Loucy (cell line): ENCODE data around the gene SUMO1.

Source experiments
- H2AFZ ChIP-seq: fragments of 200-600 bp; sonication (generic); 2 replicates; pipeline ENCODE4 v1.6.0; 2016; ENCODE audit warnings: antibody characterized with exemption, mild to moderate bottlenecking, low read length, moderate library complexity
- H3F3A ChIP-seq: fragments of 200-600 bp; 2 replicates; pipeline ENCODE4 v1.6.0; 2016; ENCODE audit warnings: antibody characterized with exemption, low read depth, mild to moderate bottlenecking
- H3K27me3 ChIP-seq: fragments of 200-600 bp; sonication (generic); 2 replicates; pipeline ENCODE4 v1.6.1; 2014; ENCODE audit warnings: low read length, mild to moderate bottlenecking; ENCODE audit not compliant: insufficient read depth, poor library complexity, severe bottlenecking
- H3K36me3 ChIP-seq: fragments of 200-600 bp; sonication (generic); 2 replicates; pipeline ENCODE4 v1.6.1; 2016; ENCODE audit warnings: low read length; ENCODE audit not compliant: insufficient read depth
- H3K4me1 ChIP-seq: fragments of 200-600 bp; sonication (generic); 2 replicates; pipeline ENCODE4 v1.5.1; 2014; ENCODE audit warnings: low read length, mild to moderate bottlenecking; ENCODE audit not compliant: insufficient read depth, poor library complexity, severe bottlenecking
- H3K4me2 ChIP-seq: fragments of 200-600 bp; sonication (generic); 2 replicates; pipeline ENCODE4 v1.6.0; 2014; ENCODE audit warnings: antibody characterized with exemption, low read length, low read depth, mild to moderate bottlenecking; ENCODE audit not compliant: poor library complexity, severe bottlenecking
- H3K4me3 ChIP-seq: fragments of 200-600 bp; sonication (generic); 2 replicates; pipeline ENCODE4 v1.5.1; 2014; ENCODE audit warnings: low read length, mild to moderate bottlenecking, mixed read lengths; ENCODE audit not compliant: poor library complexity, severe bottlenecking
- H3K79me2 ChIP-seq: fragments of 200-600 bp; sonication (generic); 2 replicates; pipeline ENCODE4 v1.6.1; 2014; ENCODE audit warnings: low read length; ENCODE audit not compliant: insufficient read depth
- H3K9ac ChIP-seq: fragments of 200-600 bp; sonication (generic); 2 replicates; pipeline ENCODE4 v1.6.0; 2014; ENCODE audit warnings: mild to moderate bottlenecking, low read depth, low read length, moderate library complexity; ENCODE audit not compliant: poor library complexity, severe bottlenecking
- H3K9me2 ChIP-seq: fragments of 200-600 bp; sonication (generic); replicated peaks from 2 replicates; pipeline ENCODE4 v1.6.1; 2016; ENCODE audit warnings: low read depth, low read length, mixed read lengths
- H3K9me3 ChIP-seq: fragments of 200-600 bp; sonication (generic); 2 replicates; pipeline ENCODE4 v1.6.1; 2014; ENCODE audit warnings: mild to moderate bottlenecking, antibody characterized with exemption, low read length, low read depth; ENCODE audit not compliant: insufficient read depth
- H4K20me1 ChIP-seq: fragments of 200-600 bp; sonication (generic); 2 replicates; pipeline ENCODE4 v1.6.0; 2014; ENCODE audit warnings: antibody characterized with exemption, low read length, mild to moderate bottlenecking; ENCODE audit not compliant: insufficient read depth, poor library complexity, severe bottlenecking
- CTCF ChIP-seq: fragments of 200-600 bp; sonication (generic); conservative IDR thresholded peaks from 2 replicates; pipeline ENCODE4 v1.5.1; 2014; ENCODE audit warnings: mild to moderate bottlenecking, antibody characterized with exemption, low read length
- EZH2phosphoT487 ChIP-seq: fragments of 200-600 bp; IDR thresholded peaks from 2 replicates; pipeline ENCODE4 v1.6.1; 2018; ENCODE audit warnings: antibody characterized with exemption, mild to moderate bottlenecking, moderate library complexity, borderline replicate concordance

SUMO1 gene

GRCh38 chr2:202165208-202165607, 73.2 kb downstream of the SUMO1 start:
- Histone ChIP-seq H3F3A (no peaks in the 10 kb centered on the region), H3K4me2 (no peak overlapping the region), H3K36me3 (no peaks in the 10 kb centered on the region), H4K20me1 (no peaks in the 10 kb centered on the region), H3K27me3 (no peaks in the 10 kb centered on the region), H3K9me3 (no peaks in the 10 kb centered on the region), H3K9ac (no peak overlapping the region), H2AFZ (no peak overlapping the region), H3K4me3 (no peak overlapping the region), H3K79me2 (no peaks in the 10 kb centered on the region), H3K9me2 (no peaks in the 10 kb centered on the region), H3K4me1 (no peaks in the 10 kb centered on the region)
- TF ChIP-seq EZH2phosphoT487, result no peak
- peak; percentile 47 for TF ChIP-seq CTCF

GRCh38 chr2:202164411-202164810, 74.0 kb downstream of the SUMO1 start:
- H4K20me1 ChIP-seq, result no peaks in the 10 kb centered on the region
- no peaks in the 10 kb centered on the region for H3K4me1 ChIP-seq
- no peaks in the 10 kb centered on the region for H3K9me3 ChIP-seq
- no peaks in the 10 kb centered on the region for H3K79me2 ChIP-seq
- no peak overlapping the region for H3K4me3 ChIP-seq
- TF ChIP-seq CTCF (no peak), EZH2phosphoT487 (no peak)
- no peaks in the 10 kb centered on the region for H3F3A ChIP-seq
- H3K9me2 ChIP-seq, result no peaks in the 10 kb centered on the region
- H3K27me3 ChIP-seq, result no peaks in the 10 kb centered on the region
- H3K9ac ChIP-seq, result no peak overlapping the region
- no peak overlapping the region for H3K4me2 ChIP-seq
- H2AFZ ChIP-seq, result peak overlapping the region; percentile 36; the same call in 1 of the 2 replicates
- no peaks in the 10 kb centered on the region for H3K36me3 ChIP-seq

- H3K27me3 ChIP-seq, result no peaks in the 10 kb centered on the region
- no peaks in the 10 kb centered on the region for H3K9me2 ChIP-seq
- H3K4me1 ChIP-seq, result no peaks in the 10 kb centered on the region
- no peak overlapping the region for H3K4me2 ChIP-seq
- no peak overlapping the region for H3K9ac ChIP-seq
- no peaks in the 10 kb centered on the region for H3K9me3 ChIP-seq
- no peaks in the 10 kb centered on the region for H3K36me3 ChIP-seq
- H3K4me3 ChIP-seq, result no peak overlapping the region
- H2AFZ ChIP-seq, result no peak overlapping the region
- no peaks in the 10 kb centered on the region for H3K79me2 ChIP-seq
- no peaks in the 10 kb centered on the region for H4K20me1 ChIP-seq
- no peaks in the 10 kb centered on the region for H3F3A ChIP-seq
- TF ChIP-seq CTCF (no peak), EZH2phosphoT487 (no peak)
Observed at GRCh38 chr2:202161151-202161835, 77.1 kb downstream of the SUMO1 start.
